Liver (tissue), 3 donors: ENCODE measurements around the gene XYLT1.

Experiments
- ATF3 ChIP-seq: IDR thresholded peaks from 2 replicates; pipeline ENCODE4 v1.6.1; 2016; ENCODE audit warnings: antibody characterized with exemption
- CTCF ChIP-seq: fragments of 150-350 bp; IDR thresholded peaks from 2 replicates; pipeline ENCODE4 v1.5.1; 2017; ENCODE audit warnings: improper control_type of control experiment, low read depth, low read length; ENCODE audit not compliant: missing input control
- EGR1 ChIP-seq, 2 donors: IDR thresholded peaks; 2 replicates each; pipeline ENCODE4 v1.6.1; 2016 to 2018; ENCODE audit warnings: antibody characterized with exemption in 2 of 2, low read depth in 2 of 2
- GABPA ChIP-seq, 2 donors: IDR thresholded peaks in 1 of 2; conservative IDR thresholded peaks in 1 of 2; 2 replicates each; pipeline ENCODE4 v1.6.1; 2016; ENCODE audit warnings: antibody characterized with exemption in 2 of 2, mild to moderate bottlenecking in 1 of 2, moderate library complexity in 1 of 2
- MAX ChIP-seq: IDR thresholded peaks from 2 replicates; pipeline ENCODE4 v1.6.1; 2016; ENCODE audit warnings: antibody characterized with exemption
- RAD21 ChIP-seq, 2 donors: IDR thresholded peaks; 2 replicates each; pipeline ENCODE4 v1.6.1; 2016; ENCODE audit warnings: antibody characterized with exemption in 2 of 2, mild to moderate bottlenecking in 2 of 2
- REST ChIP-seq: IDR thresholded peaks from 2 replicates; pipeline ENCODE4 v1.6.1; 2016; ENCODE audit warnings: antibody characterized with exemption, mild to moderate bottlenecking
- SP1 ChIP-seq: IDR thresholded peaks from 2 replicates; pipeline ENCODE4 v1.6.1; 2018; ENCODE audit warnings: antibody characterized with exemption, mild to moderate bottlenecking
- TAF1 ChIP-seq: conservative IDR thresholded peaks from 2 replicates; pipeline ENCODE4 v1.6.1; 2016; ENCODE audit warnings: antibody characterized with exemption, mild to moderate bottlenecking
- ZBTB33 ChIP-seq: IDR thresholded peaks from 2 replicates; pipeline ENCODE4 v1.6.1; 2016; ENCODE audit warnings: antibody characterized with exemption
- donor health status: healthy.
- donor health status: healthy.

GRCh38 chr16:17515421-17516210 is 44.9 kb upstream of the XYLT1 start:
- TF ChIP-seq TAF1 (no peak), MAX (no peak), CTCF (no peak), SP1 (no peak), GABPA (IDR thresholded peaks at IDR 0.05 in 1 of 2, conservative IDR thresholded peaks at IDR 0.05 in 1 of 2) (no peak), REST (no peak), EGR1 (IDR thresholded peaks at IDR 0.05; ENCODE audit: low read depth in 2 of 2) (no peak), ATF3 (no peak), ZBTB33 (no peak), RAD21 (IDR thresholded peaks at IDR 0.05) (no peak)
